ENCODE results near the gene INTS11.

INTS11 gene

DNA sequence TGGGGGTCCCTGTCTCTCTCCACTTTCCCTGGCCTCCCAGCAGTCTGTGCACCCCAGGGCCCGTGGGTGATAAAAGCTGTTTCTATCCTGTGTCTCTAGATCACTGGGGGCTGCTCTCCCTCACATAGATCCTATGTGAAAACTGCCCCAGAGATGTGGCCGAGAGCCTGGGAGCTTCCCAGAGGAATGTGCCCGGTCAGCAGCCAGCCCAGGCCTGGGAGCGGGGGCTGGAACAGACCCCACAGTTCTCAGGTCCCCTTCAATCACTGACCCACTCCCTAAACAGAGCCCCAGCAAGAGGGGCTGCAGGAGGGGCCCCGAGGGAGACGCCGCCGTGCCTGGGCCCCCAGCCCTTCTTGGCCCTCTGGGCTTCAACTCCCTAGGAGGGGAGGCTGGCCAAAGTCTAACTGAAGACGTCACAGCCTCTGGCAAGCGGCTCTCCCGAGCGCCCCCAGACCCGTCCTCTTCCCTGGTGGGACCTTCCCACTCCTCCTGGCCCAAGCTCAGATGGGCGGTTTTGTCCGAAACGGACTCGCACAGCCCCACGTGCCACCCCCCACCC is 33.5 kb upstream of the INTS11 start:
- DNase-seq = no peak

DNA sequence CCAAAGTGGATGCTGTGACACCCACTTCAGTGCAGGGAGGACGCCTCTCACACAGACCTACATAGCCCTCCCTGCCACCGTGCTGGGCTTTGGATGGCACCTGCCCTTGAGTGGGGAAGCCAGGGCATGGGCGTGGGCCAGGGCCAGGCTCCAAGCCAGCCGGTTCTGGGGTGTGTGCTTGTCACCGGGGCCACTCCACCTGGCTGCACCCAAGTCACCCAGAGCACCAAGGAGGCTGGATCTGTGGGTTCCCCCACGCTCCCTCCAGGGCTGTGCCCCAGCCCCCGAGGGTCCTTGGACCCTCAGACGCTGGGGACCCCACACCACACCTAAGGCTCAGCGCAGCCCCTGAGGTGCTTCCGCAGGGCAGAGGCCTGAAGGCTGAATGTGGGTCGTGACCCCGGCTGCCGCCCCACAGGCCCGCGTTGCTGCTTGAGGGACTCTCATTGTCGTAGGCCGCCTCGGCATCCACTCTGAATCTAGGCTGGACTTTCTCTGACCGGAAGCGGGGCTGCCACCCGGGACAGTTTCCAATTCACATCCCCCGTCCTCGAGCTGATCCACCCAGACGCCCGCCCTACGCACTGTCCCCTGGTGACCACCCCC is 32.4 kb upstream of the INTS11 start:
- DNase-seq = no peak

DNA sequence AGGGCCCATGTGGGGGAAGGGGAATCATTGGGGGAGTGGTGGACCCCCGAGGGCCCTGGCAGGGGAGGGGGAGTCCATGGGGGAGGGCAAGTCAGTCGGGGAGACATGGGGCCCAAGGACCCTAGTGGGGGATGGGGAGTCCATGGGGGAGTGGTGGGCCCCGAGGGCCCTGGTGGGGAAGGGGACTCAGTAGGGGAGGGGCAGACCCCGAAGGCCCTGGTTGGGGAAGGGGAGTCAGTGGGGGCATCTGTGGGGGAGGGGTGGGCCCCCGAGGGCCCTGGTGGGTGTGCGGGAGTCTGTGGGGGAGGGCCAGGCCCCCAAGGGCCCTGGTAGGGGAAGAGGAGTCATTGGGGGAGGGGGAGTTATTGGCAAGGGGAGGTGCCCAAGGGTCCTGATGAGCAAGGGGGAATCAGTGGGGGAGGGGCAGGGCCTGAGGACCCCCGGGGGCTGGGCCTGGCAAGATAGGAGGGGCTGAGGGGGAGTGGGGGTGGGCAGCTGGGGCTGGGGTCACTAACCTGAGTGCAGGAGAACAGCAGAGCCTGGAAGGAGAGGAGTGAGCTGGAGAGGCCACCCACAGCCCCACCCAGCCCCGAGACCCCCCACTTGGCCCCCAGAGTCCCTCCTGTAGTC is 31.8 kb upstream of the INTS11 start:
- no peak for DNase-seq

DNA sequence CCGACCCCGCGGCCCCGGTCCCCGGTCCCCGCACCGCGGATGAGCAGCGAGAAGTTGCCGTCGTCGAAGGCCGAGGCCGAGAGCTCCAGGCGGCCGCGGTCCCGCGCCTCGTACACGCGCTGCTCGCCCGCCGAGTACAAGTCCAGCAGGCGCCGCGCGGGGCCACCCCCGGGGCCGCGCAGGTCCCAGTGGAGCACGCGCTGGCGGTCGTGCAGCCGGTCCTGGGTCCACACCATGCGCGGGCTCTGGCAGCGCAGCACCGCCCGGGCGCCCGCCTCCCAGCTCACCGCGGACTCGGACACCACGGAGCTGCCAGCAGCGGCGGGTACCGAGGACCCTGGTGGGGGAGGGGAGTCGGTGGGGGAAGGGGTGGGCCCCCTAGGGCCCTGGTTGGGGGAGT is 31.0 kb upstream of the INTS11 start:
- no peak for DNase-seq

DNA sequence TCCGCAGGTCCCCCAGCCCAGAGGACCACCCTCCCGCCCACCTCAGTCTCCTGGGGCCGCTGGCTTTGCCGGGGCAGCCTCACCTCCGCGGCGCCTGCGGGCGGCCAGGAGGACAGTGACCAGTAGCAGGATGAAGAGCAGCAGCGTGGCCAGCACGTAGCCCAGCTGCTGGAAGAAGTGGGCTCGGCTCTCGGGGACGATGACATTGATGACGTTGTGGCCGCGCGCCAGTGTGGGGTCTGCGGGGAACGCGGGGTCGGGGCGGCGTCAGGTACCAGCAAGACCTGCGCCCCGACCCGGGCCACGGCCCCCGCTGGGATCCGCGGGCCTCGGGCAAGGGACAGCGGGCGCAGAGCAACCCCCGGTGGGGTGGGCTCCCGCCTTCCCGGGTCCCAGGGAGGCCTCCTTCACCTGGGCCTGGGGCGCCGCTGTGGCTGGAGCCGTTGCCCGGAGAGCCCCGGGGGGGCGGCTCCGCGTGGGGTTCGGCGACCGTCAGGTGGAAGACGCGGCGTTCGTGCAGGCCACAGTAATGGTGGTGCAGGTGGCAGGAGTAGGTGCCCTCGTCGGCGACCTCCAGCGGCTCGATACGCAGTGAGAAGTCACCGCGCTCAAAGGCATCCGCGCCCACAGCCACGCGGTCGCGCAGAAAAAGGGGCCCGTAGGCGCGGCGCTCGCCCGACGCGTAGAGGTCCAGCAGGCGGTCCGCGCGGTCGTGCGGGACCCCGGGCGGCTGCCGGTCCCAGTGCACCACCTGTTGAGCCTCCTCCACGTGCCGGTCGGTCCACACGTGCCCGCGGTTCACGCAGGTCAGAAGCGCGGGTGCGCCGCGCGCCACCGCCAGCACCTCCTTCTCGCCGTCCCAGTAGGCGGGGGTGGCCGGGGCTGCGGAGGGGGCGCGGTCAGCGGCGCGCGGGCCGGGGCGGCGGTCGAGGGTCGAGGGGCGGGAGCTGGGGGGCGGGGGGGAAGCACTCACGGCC is 30.1 kb upstream of the INTS11 start:
- no peak for DNase-seq

DNA sequence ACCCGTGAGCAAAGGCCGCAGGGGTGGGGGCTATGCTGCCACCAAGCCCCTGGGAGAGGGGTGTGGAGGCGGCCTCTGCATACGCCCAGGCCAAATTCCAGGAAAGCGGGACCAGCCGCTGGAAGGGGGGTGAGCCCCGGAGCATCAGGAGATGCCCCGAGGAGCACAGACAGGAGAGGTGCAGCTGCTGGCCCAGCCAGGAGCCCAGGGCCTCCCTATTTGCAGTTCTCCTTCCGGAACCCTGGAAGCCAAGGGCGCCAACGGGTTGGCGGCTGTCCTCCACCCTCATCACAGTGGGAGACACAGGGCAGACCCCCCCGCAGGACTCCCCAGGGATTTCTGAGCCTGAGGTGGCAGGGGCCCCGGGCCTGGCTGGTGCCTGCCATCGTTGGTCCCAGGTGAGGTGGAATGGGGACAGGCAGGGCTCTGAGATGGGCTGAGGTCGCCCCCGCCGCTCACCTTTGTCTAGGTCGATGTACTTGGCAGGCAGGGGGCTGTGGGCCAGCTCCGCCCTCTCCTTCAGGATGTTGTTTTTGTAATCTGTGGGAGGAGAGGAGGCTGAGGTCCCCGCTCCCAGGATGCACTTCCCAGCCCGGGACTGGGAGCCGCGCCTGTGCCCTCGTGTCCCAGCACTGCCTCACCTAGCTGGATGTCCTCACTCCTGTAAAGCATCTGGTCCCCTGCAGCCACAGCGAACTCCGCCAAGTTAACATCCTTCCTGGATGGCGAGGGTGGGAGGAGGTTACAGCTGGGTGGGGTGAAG is 29.1 kb upstream of the INTS11 start:
- DNase-seq = peak; percentile 59

DNA sequence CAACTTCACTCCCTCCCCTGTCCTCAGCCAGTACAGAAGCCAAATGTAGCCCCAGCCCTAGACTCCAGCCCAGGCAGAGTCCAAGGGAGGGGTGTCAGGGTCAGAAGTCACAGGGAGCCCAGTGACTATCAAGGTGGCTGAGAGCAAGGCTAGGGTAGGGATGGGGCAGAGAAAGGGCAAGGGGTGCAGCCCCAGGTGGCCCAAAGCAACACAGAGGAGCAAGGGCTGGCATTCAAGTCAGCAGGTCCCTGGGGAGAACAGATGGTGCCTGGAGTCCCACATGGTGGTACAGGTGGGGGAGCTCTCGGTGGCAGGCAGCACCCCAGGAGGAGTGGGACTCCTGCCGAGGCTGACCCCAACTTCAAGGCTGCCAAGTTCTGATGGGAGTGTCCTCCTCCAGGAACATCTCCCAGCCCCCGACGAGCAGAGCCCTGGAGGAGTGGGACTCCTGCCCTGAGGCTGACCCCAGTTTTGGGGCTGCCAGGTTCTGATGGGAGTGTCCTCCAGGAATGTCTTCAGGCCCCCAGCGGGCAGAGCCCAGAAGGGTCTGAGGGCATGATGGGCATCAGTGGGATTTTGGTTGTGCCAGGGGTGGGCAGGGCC is 28.4 kb upstream of the INTS11 start:
- DNase-seq = peak; percentile 93

DNA sequence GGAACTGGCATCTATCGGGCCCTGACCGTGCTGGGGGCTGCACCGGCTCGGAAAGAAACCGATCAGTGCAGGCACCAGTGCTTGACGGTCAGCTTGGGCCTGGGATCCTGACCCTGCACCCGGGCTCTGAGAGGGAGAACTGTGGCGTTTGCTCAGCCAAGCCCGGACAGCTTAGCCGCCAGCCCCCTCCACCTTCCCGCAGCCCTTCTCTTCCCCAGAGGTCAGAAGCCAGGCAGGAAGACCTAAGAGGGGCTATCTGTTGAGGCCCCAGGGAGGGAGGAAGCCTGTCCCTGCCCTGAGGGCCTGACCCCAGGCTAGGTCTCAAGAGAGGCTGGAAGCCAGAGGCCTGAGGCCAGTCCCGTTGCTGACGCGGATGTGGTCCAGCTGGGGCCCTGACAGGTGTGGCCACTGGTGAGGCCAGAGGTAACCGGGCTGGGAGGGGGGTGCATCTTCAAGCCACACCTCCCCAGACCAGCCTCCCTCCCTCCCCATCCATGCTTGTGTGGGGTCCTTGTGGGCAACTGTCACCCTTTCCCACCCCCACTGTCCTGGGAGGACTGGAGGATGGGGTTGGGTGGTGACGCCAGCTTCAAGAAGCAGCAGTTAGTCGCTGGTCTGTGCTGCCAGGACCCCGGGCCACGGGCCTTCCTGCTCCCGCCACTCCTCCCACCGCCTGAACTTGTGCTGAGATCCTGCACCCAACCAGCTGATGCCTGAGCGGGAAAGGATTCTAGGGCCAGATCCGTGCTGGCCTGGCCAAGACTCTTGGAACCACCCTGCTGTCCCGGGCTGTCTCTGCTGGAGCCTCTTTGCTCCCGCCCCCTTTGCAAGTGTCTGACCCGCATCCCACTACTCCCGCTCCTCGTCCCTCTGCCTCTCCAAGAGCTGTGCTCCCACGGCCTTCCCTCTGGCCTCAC is 27.3 kb upstream of the INTS11 start:
- no peak for DNase-seq

DNA sequence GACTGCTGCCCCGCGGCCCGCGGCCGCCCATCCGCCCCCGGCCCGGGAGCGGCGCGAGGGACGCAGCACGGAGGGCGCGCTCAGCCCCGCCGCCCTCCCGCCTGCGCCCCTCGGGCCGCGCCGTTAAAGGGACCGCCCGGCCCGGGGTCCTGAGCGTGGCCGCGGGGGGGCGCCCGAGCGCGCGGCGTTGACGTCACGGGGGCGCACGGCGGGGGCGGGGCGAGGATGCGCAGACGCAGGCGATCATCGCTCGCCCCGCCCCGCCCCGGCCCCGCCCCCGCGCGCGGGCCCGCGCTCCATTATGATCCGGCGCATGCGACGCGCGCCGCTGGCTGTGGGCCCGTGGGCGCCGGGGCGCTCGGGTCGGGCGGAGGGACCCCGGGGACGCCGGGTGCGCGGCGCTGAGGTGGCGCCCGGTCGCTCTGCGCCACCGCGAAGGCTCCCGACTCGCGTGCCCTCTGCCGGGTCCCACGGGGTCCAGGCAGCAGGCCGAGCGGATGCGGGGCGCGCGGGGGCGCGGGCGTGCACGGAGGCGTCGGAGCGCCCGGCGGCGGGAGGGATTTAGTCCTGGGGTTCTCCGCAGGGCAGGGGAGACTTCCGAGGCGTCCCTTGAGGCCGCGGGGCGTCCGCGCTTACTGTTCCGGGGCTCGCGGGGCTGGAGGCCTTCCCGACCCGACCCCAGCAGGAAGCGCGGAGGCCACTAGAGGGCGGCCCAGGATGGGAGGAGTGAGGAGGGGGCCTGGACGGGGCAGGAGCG is 25.0 kb upstream of the INTS11 start, which contains the start of gene DVL1:
DVL1 (minus strand) TSS at position 163 of the 757 bp plus-strand sequence. CDS start 353 bp downstream, outside the sequence.
- DNase-seq = peak; percentile 60

DNA sequence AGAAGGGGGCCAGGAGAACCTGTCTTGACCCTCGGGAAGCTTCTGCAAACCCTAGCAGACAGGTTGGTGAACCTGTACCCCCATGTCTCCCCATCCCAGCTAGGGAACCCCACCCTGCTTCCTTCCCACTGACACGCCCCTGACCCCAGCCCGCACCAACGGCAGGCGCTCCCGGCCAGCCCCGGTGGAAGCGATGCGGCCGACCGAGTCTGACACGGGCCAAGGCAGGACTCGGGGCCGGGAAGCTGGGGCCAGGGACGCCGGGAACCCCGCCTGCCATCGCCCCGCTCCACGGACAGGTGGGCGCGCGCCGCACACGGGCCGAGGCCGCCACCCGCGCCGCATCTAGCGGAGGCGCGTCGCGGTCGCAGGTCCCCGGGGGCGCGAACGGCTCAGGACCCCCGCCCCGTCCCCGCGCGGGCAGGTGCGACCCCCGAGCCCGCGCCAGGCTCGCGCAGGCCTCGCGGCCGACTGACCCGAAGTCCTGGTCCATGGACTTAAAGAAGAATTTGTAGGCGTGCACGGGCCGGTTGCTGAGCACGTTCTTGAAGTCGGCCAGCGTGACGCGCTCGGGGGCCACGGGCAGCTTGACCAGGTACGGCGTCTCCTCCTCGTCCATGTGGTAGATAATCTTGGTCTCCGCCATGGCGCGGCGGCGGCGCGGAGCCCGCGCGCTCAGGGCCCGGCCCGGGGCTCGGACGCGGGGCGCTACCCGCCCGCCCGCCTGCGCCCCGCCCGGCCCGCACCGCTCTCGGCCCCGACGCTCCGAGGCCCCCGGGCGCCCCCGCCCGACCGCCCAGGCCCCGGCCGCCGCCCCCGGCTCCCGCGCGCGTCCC is 24.2 kb upstream of the INTS11 start:
- DNase-seq = no peak

DNA sequence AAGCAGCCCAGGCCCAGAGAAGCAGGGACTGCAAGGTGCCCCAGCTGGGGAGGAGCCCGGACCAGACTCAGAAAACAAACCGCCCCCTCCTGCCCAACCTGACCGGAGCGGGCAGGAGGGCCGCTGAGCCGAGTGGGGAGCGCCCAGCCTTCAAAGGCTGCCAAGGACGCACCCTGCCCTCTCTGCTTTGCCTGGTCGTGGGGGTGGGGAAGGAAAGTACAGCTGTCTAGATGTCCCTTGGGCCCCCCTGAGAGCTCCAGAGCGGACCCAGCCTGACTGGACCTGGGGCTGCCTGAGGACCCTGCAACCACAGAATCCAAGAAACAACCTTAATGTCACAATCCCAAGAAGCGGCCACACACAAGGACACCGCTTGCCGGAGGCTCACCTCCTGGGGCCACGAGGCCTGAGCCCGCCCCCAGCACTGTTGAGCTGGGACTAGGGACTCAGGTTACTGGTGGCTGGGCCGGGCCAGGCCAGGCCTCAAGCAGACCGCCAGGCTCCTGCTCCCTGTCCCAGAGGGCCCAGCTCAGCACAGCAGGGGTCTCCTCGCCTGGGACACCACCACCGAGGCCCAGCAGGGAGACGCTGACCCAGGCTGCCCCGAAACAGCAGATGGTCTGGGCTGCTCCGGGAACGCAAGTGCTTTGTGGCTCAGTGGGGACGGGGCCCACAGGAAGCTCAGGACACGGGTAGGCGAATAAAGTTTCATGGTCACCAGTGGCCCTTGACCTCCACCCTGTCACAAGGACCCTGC is 23.4 kb upstream of the INTS11 start:
- DNase-seq = no peak

DNA sequence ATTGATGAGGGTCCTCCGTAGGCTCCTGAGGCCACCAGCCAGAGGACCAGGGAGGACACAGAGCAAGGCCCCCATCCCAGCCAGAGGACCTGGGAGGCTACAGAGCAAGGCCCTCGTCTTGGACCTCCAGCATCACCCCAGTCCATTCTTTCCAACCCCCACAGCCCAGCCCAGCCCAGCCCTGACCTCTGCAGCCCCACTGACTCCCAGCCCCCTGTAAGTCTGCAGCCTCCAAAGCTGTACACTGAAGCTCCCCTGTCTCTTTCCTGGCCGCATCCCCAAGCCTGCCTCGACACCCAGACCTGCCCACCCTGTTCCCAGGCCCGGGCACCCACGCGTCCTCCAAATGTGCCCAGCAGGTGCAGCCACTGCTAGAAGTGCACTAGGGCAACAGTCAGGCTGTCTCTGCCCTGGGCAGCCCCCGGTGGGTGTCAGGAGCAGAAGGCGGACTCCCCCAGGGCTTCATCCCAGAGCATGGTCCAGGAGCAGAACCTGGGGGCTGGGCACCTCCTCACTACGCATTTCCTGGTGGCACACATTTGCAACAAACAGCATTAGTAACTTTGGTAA is 22.7 kb upstream of the INTS11 start:
- no peak for DNase-seq

DNA sequence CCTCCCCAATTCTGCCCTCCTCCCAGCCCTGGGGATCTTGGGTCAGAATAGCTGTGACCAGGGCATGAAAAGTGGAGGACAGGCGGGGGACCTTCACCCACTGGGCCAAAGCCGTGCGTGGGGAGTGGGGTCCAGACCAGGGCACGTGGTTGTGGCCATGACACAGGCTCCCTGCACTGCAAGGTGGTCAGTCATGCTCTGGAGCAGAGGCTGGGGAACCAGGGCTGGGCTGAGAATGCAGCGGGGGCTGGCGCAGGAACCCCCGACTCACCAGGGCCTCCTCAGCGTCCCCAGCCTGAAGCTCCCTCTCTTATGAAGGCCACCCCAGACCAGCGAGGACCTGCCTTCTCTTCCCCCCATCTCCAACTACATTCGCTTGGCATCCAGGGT is 22.0 kb upstream of the INTS11 start:
- DNase-seq = no peak

DNA sequence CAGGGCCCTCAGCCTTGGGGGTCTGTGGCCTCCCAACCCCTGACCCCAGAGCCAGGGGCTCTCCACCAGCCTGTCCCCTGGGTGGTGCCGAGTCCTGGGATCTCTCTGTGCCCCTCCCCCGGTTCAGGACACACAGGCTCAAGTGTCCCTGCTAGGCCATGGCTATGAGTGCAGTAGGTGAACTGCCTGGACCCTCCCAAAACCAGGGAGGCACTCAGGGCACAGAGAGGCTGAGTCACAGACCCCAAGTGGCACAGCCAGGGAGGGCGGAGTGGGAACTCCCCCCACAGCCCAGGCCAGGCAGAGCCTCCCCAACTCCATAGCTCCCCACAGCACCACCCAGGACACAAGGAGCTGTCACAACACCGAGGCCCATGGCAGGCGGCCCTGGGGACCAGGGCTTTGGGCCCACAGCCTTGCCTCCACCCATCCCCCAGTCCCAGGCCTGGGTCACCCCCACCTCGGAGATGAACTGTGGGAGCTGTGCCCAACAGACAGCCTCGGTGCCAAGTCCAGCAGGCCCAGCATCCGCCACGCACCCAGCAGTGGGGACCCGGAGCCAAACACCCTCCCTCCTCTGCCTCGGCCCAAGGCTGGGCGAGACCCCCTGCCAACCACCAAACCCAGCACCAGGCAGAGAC is 21.5 kb upstream of the INTS11 start:
- no peak for DNase-seq

DNA sequence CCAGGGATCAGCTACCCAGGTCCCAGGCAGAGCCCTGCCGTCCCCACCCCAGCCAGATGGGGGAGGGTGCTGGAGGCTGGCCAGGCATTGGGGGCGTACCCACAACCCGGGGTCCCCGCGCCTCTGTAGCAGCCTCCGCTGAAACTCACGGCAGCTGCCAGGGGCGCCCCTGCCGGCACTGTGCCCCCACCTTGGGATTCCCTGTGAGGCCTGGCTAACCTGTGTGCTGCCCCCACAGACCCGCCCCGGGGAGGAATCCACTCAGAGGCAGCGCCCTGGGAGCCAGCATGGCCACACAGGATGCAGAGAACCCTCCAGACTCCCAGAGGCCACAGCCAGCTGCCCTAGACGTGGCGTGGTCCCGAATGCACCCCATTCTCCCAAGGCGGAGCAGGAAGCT is 20.9 kb upstream of the INTS11 start:
- DNase-seq = no peak

DNA sequence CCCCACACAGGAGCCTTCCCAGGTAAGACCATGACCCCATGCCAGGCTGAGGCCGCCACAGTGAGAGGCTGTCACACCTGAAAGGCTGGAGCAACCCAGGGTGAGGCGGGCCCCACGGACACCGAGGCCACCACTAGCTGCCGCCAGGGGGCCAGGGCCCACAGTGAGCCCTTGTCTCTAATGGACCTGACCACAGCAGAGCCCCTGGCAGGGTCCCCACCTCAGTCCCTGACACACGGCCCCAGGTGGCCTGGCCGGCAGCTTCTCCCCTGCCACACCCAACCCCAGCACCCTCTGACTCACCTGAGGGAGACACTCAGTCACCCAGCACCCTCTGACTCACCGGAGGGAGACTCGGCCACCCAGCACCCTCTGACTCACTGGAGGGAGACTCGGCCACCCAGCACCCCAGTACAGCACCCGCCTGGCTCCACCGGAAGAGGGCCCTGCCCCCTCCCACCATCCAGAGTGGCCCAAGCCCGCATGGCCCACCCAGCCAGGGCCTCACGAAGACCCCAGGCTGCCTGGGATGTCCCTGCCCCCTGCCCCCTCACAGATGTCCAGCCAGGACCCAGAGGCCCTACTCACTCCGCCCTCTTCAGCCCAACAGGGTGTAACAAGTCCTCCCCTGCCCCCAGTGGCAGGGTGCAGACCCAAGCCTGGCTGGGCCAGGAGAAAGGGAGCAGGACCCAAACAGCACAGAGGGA is 20.3 kb upstream of the INTS11 start:
- no peak for DNase-seq

DNA sequence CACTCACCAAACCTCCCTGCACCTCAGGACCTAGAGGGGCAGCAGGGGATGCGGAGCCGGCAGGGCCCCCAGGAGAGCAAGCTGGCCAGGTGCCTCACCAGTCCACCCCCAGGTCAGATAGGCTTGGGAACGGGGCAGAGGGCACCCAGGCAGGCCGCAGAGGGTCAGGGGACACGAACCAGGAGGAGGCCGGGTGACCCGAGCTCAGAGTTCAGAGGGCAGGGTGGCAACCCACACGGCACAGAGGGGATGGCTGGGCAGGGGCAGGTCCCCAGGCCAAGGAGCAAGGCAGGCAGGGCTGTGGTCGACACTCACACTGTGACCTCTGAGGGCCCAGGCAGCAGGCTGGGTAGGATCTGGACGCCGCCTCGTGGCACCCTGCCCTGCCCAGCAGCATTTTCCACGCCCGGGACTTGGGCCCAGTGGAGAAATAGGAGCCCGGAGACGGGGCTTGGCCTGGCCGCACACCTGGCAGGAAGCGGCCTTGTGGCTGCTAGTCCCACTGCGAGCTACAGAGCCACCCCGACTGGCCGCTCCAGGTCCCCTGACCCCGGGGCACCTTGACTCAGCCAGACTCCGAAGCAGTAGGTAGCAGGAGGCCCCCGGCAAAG is 19.5 kb upstream of the INTS11 start:
- no peak for DNase-seq

All from NCI-H2171 treated with DMSO at 0.1 percent for 48 hours (cell line).